Aorta (tissue), 5 donors: ENCODE data around the gene TUBGCP2. TPM values are rescaled to one million over a fixed set of nuclear protein-coding genes. Genes with fewer than 3 reads are reported as not detected.

Experiments used
- ATAC-seq: fragments of 200-7000 bp; cut with Tn5 transposase; one replicate; pipeline ENCODE4 v1.9.1; 2022; ENCODE audit warnings: moderate library complexity; ENCODE audit not compliant: low FRiP score
- DNase-seq, 2 donors: peaks; one replicate each; pipeline ENCODE4 v3.0.0-alpha.2; 2020
- H3K27ac ChIP-seq, 2 donors: one replicate each; pipeline ENCODE4 v1.5.1; 2013; ENCODE audit warnings: low read length in 2 of 2, mild to moderate bottlenecking in 2 of 2, moderate library complexity in 2 of 2, control low read depth in 1 of 2, inconsistent platforms in 1 of 2, low read depth in 1 of 2
- H3K27me3 ChIP-seq, 2 donors: one replicate each; pipeline ENCODE4 v1.6.1; 2013; ENCODE audit warnings: control low read depth in 1 of 2, low read length in 1 of 2, mild to moderate bottlenecking in 1 of 2, moderate library complexity in 1 of 2; ENCODE audit not compliant: insufficient read depth in 2 of 2, control insufficient read depth in 1 of 2
- H3K36me3 ChIP-seq, 2 donors: one replicate each; pipeline ENCODE4 v1.6.1; 2013; ENCODE audit warnings: control low read depth in 1 of 2, low read length in 1 of 2, mild to moderate bottlenecking in 1 of 2; ENCODE audit not compliant: insufficient read depth in 2 of 2, control insufficient read depth in 1 of 2
- H3K4me1 ChIP-seq, 2 donors: one replicate each; pipeline ENCODE4 v1.6.1; 2013; ENCODE audit warnings: low read length in 2 of 2, control low read depth in 1 of 2, mild to moderate bottlenecking in 1 of 2, moderate library complexity in 1 of 2; ENCODE audit not compliant: insufficient read depth in 2 of 2, control insufficient read depth in 1 of 2
- H3K4me3 ChIP-seq, 2 donors: one replicate each; pipeline ENCODE4 v1.5.1; 2013; ENCODE audit warnings: low read length in 2 of 2, control low read depth in 1 of 2, mild to moderate bottlenecking in 1 of 2
- H3K9me3 ChIP-seq: one replicate; pipeline ENCODE4 v1.6.1; 2013; ENCODE audit warnings: mild to moderate bottlenecking, low read length; ENCODE audit not compliant: control insufficient read depth
- WGBS, 2 donors: extraction: QIAGEN DNeasy Blood & Tissue Kit; methylation state at CpG; one replicate each; pipeline ENCODE4 v1.1.7; 2013; 5-methylcytosine and 5-hydroxymethylcytosine counted together
- intact Hi-C, 2 donors: fragments of 100-400 bp; cut with DNase I; formaldehyde crosslinking; loops; one replicate each; pipeline versions ENCODE4 v1.14.2 to v1.15.0; 2022
- polyA plus RNA-seq, 2 donors: library from polyadenylated mRNA; stranded (reverse); fragments of 200-250 nt; gene quantifications; one replicate each; pipeline ENCODE4 v1.2.3, GENCODE V29; 2013
- total RNA-seq, 2 donors: library from RNA; stranded (reverse); fragmentation: NEBNext Ultra II Directional; extraction: Animal tissue kit (Norgen Biotek cat#: 25700); gene quantifications; one replicate each; pipeline ENCODE4 v1.2.1, GENCODE V29; 2021
- donor health status: healthy with polysubstance abuse.
- donor health status: Bipolar disorder and iron deficiency.
- donor health status: DM: no; HTN: no; CAD: no.
- donor health status: DM: no; HTN: no; CAD: no.
- donor health status: DM: yes; HTN: yes; CAD: no.

Gene TUBGCP2
- total and polyA plus RNA-seq, 4 donors: 11.3 to 194 (median 44.6) TPM

DNA sequence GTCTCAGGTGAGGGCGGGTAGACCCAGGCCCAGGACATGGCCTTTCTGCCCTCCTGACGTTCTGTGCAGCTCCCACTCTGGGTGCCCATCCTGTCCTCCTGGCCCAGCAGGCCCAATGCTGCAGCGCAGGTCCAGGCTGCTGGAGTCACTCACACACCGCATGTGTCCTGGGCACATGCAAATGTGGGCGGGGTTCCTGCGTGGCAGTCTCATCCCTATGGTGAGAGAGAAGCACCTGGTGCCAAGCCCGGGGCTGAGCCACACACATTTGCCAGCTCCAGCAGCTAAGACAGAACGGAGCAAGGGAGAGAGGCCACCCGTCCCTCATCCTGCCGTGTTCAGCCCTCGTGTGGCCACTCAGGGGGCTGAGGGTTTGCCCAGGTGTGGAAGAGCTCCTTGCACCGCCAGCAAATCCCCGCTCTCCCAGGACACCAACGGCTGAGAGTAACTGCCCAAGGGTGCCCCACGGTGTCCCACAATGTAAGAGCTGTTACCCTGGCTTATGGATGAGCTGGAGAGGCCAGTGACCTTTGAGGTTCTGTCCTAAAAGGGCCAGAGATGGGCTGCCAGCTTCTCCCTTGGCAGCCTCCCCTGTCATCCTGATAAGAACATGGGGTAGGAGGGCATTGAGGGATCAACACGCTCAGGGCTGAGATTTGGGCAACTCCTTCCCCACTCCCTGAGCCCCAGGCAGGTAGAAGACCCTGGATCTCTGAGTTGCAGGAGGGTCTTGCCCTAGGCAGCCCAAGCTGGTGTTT, 44.7 kb upstream of the TUBGCP2 start:
- ATAC-seq (no peak), DNase-seq (no peak)
- intact Hi-C loops: no loop called here
- no peaks in the 10 kb centered on the region for H3K27me3 ChIP-seq
- H3K27ac ChIP-seq: no peak overlapping the region
- H3K4me1 ChIP-seq: no peaks in the 10 kb centered on the region
- H3K9me3 ChIP-seq: no peaks in the 10 kb centered on the region
- 81 to 83% methylated on average over 16 of the region's 16 CpGs for WGBS, 2 donors
- no peaks in the 10 kb centered on the region for H3K36me3 ChIP-seq
- no peak overlapping the region for H3K4me3 ChIP-seq

DNA sequence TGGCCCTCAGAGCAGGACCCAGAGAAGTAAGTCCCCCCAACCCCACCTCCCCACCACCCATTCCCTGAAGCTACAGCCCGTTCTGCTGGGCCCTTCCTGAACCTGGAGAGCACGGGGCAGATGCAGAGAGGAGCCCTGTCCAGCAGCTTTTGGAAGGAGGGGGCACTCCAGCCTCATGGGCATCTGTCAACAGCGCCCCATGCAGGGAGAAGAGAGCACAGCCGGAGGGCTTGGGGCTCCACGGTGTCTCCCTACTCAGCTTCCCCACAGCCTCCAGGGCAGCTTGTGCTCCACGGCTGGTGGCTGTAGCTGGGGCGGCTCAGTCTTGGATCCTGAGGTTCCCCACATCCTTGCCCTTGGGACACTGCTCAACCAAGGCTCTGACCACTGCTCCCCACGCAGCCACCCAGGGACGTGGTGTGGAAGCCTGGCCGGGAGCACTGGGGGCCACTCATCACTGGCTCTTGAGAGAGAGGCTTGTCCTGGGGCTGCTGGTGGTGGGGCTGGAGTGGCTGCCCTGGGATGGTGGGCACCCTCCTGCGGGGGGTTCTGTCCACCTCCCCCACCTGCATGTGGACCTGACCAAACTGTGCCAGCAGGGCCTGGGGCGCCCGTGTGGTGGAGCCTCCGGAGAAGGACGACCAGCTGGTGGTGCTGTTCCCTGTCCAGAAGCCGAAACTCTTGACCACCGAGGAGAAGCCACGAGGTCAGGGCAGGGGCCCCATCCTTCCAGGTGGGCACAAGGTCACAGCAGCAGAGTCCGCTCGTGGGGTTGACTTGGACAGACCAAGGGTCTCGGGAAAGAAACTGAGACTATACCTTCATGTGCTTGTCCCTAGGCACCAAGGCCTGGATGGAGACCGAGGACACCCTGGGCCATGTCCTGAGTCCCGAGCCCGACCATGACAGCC, 43.0 kb upstream of the TUBGCP2 start:
- WGBS, 2 donors: 65 to 66% methylated on average over 24 of the region's 24 CpGs

DNA sequence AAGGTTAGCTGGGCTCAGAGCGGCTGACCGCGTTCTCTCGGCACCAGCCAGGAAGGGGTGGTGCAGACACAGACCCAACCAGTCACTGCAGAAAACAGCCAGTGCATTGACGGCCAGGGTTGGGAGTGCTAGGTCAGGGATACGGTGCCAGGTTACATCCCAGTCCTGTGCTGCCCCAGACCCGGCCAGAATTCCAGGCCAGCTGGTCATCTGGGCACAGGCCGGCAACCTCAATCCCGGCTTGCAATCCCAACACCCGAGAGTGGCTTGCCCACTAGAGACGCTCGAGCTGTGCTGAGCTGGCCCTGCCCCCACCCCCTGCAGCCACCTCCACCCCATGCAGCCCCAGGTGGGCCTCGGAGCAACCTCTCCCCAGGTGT, 42.3 kb upstream of the TUBGCP2 start:
- WGBS, 2 donors: 44% methylated on average over 13 of the region's 13 CpGs
- H3K9me3 ChIP-seq: no peaks in the 10 kb centered on the region
- H3K27me3 ChIP-seq: no peaks in the 10 kb centered on the region
- H3K36me3 ChIP-seq: no peaks in the 10 kb centered on the region
- no peak overlapping the region for H3K4me3 ChIP-seq
- intact Hi-C loops: no loop called here
- DNase-seq (no peak), ATAC-seq (no peak)
- no peak overlapping the region for H3K27ac ChIP-seq
- no peaks in the 10 kb centered on the region for H3K4me1 ChIP-seq

More for the DNA sequence above, 43.0 kb upstream of the TUBGCP2 start:
- Histone ChIP-seq H3K9me3 (no peaks in the 10 kb centered on the region), H3K4me1 (no peaks in the 10 kb centered on the region), H3K27ac (no peak overlapping the region), H3K4me3 (no peak overlapping the region), H3K36me3 (no peaks in the 10 kb centered on the region), H3K27me3 (no peaks in the 10 kb centered on the region)
- DNase-seq (no peak), ATAC-seq (no peak)
- intact Hi-C loops: no loop called here

DNA sequence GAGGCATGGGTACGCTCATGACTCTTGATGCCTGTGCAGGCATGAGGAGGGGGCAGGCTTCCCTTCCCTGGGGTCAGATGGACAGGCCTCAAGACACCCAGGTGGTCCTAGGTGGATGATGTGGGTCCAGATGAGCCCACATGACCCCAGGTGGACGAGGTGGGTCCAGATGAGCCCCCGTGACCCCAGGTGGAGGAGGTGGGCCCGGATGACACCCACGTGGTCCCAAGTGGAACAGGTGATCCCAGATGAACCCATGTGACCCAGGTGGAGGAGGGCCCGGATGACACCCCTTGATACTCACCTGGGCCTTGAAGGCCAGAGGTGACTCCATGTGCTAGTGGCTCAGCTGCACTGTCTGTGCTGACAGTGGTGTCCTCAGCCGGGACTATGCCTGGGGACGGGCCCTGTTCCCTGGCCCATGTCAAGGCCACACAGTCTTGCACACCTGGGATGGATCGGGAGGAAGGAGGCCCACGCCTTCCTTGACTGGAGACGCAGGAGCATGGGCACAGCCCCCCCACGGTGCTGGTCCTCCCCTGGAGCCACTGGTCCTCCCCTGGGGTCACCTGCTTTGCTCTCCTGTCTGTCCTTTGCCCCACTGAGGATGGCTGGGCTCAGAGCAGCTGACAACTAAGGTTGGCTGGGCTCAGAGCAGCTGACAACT, 41.7 kb upstream of the TUBGCP2 start:
- H3K4me3 ChIP-seq: no peak overlapping the region
- DNase-seq: no peak
- 83 to 85% methylated on average over 12 of the region's 12 CpGs for WGBS, 2 donors
- no peak for ATAC-seq
- H3K36me3 ChIP-seq: no peaks in the 10 kb centered on the region
- intact Hi-C loops: no loop called here
- H3K4me1 ChIP-seq: no peaks in the 10 kb centered on the region
- H3K27me3 ChIP-seq: no peaks in the 10 kb centered on the region
- no peaks in the 10 kb centered on the region for H3K9me3 ChIP-seq
- no peak overlapping the region for H3K27ac ChIP-seq

DNA sequence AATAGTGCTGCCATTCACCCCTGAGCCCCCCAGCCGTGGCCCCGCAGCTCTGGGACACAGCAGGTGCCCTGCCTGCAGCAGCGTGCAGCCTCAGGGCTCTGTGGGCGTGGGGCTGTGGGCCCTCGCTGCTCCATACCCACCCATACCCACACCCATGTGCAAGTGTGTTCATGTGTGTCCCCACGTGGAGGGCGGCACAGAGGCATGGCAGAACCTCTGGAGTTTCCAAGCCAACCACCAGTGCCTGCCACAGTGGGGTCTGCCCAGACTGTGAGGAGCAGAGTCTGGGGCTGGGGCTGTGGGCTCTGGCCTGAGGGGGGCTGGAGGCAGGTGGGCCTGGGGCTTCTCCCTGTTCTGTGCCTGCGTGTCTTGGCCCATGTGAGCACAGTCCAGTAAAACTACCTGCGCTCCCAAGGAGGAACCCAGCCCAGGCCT, 40.9 kb upstream of the TUBGCP2 start:
- no peaks in the 10 kb centered on the region for H3K27me3 ChIP-seq
- no peak for ATAC-seq
- intact Hi-C loops: no loop called here
- H3K36me3 ChIP-seq: no peaks in the 10 kb centered on the region
- H3K4me1 ChIP-seq: no peaks in the 10 kb centered on the region
- no peak overlapping the region for H3K4me3 ChIP-seq
- H3K9me3 ChIP-seq: no peaks in the 10 kb centered on the region
- no peak for DNase-seq
- WGBS, 2 donors: 70 to 83% methylated on average over 7 to 9 of the region's 9 CpGs
- no peak overlapping the region for H3K27ac ChIP-seq

DNA sequence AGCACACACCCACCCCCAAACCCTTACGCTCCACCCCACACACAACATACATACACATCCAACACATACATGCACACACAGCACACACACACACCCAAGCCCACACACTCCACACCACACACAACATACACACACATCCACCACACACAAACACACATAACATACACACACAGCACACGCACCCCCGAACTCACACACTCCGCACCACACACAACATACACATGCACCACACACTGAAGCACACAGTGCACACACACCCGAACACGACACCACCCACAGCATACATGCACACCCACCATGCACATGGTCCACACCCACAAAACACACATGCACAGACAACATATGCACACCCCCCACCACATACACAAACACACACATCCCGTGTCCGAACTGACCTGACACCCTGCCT, 40.5 kb upstream of the TUBGCP2 start:
- no peak for ATAC-seq
- no peak overlapping the region for H3K4me3 ChIP-seq

DNA sequence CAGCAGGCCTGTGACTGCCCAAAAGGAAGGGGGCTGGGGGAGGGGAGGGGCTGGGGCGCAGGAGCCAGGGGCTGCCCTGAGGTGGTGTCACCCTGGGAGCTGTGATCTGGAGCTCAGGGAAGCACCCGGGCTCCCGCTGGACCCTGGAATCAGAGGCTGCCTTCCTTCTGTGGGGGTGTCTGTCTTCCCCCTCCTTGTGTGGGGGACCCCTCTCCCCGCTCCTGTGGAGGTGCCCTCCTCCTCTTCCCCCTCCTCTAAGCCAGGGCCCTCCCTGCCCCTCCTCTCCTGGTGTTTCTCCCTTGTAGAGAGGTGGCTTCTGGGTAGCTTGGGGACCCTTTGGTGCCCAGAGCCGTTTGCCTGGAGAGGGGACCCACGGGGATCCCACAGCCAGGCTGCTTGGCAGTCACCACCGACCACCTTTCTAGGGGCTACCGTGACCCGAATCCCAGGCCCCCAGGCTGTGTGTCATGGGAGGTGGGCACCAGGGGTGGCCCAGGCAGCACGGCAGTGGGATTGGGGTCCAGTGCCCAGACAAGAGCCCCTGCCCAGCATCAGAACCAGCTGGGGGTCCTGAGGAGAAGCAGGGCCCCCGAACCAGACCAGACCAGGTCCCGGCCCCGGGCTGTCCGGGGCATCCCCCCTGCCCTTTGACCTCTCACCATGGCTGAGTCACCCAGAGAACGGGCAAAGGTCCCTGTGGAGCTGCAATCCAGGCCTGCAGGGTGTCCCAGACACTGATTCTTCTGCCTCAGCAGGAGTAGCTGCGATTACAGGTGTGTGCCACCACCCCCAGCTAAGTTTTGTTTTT, 39.2 kb upstream of the TUBGCP2 start:
- Histone ChIP-seq H3K27me3 (no peaks in the 10 kb centered on the region), H3K9me3 (no peaks in the 10 kb centered on the region), H3K27ac (no peak overlapping the region), H3K36me3 (no peaks in the 10 kb centered on the region), H3K4me3 (no peak overlapping the region), H3K4me1 (no peaks in the 10 kb centered on the region)
- ATAC-seq: no peak
- intact Hi-C loops: no loop called here
- DNase-seq: no peak
- WGBS, 2 donors: 58% methylated on average over 16 of the region's 16 CpGs

More for the DNA sequence above, 40.5 kb upstream of the TUBGCP2 start:
- intact Hi-C loops: no loop called here
- Histone ChIP-seq H3K27ac (no peak overlapping the region), H3K27me3 (no peaks in the 10 kb centered on the region), H3K36me3 (no peaks in the 10 kb centered on the region), H3K4me1 (no peaks in the 10 kb centered on the region), H3K9me3 (no peaks in the 10 kb centered on the region)
- DNase-seq: no peak
- 84 to 89% methylated on average over 8 of the region's 8 CpGs for WGBS, 2 donors

DNA sequence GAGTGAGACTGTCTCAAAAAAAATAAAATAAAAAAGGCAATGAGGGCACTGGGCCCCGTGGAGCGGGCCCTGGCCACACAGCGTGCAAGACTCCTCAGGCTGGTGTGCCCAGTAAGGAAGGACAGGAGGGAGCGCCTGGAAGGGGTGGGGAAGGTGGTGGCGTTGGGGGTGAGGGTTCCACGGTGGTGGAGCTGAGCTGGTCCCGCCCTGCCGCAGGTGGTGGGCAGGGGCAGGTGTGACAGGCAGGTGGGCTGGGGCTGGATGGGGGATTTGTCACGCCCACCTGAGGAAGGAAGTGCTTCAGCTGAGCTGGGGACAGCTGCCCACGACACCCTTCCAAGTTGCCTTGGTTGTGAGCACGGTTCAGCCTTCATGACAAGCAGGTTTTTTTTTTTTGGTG, 37.7 kb upstream of the TUBGCP2 start:
- H3K27me3 ChIP-seq: no peaks in the 10 kb centered on the region
- WGBS, 2 donors: 57 to 64% methylated on average over 11 of the region's 11 CpGs

More for the DNA sequence above, 37.7 kb upstream of the TUBGCP2 start:
- intact Hi-C loops: no loop called here
- Histone ChIP-seq H3K4me3 (no peak overlapping the region), H3K9me3 (no peaks in the 10 kb centered on the region), H3K4me1 (no peaks in the 10 kb centered on the region), H3K27ac (no peak overlapping the region), H3K36me3 (no peaks in the 10 kb centered on the region)
- DNase-seq (no peak), ATAC-seq (no peak)
